Left lobe of liver (tissue), 2 donors: Measurements from ENCODE around the gene JCAD. TPM values are rescaled to one million over a fixed set of nuclear protein-coding genes. Genes with fewer than 3 reads are reported as not detected.

Source experiments
- ATAC-seq: fragments of 200-7000 bp; cut with Tn5 transposase; one replicate; pipeline ENCODE4 v1.9.1; 2020; ENCODE audit warnings: mild to moderate bottlenecking, moderate library complexity
- DNase-seq: peaks from one replicate; pipeline ENCODE4 v3.0.0-alpha.2; 2020; ENCODE audit warnings: low spot score
- total RNA-seq: library from RNA; stranded (reverse); gene quantifications from one replicate; pipeline ENCODE4 v1.2.1, GENCODE V29; 2021
- donor health status: DM: no; HTN: no; CAD: no; lungs with moderate emphysema.
- donor health status: DM: no; HTN: yes; CAD: no.

The JCAD gene
- total RNA-seq, 1 donor from 2014 or later: 4.2 TPM

- ATAC-seq (no peak), DNase-seq (no peak)
These were observed 12.9 kb downstream of the JCAD start for GRCh38 chr10:30046476-30046875.

DNA sequence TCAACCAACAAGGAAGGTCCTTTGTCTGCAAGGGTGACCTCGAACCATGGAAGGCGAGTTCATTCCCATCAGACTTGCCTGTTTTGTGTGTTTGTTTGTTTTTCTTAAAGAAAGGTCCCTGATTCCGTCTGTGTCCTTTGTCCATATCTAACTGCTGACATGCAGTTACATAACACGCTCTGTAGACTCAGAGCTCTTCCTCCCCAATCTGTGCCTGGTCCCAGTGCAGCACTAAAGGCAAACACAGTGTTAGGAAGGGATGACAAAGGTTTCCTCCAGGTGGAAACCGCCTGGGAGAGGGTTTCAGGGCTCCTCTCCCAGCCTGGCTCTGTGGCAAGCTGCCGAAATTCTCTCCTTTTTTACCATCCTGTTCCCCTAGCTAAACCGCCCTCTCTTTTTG lies 13.4 kb downstream of the JCAD start:
- DNase-seq (no peak), ATAC-seq (peak; percentile 35)

GRCh38 chr10:30043476-30044270 lies 15.7 kb downstream of the JCAD start:
- ATAC-seq: no peak
- DNase-seq: no peak

GRCh38 chr10:30042820-30043219 lies 16.6 kb downstream of the JCAD start:
- DNase-seq (no peak), ATAC-seq (no peak)

- DNase-seq (no peak), ATAC-seq (peak; percentile 29)
These were observed 17.9 kb downstream of the JCAD start for GRCh38 chr10:30041196-30042105.

DNA sequence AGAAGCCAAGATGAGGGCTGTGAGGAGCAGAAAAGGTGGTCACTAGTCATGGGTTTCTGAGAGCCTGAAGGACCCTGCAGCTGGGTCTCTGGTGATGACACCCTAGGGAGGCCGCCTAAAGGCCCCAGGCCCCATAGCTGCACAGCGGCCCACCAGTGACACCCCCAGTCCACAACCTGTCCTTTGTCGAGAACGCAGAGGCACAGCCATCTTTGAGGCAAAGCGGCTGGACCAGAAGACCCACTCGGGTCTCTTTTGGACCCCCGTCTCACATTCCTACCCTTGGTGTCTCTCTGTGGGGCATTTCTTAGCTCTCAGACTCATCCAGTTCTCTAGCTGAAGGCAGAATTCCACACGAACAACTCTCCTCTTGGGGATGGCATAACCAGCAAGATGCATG lies 18.8 kb downstream of the JCAD start:
- DNase-seq: no peak
- ATAC-seq: no peak

- ATAC-seq (no peak), DNase-seq (no peak)
These were observed 19.4 kb downstream of the JCAD start for GRCh38 chr10:30039988-30040387.

GRCh38 chr10:30039567-30039966 lies 19.8 kb downstream of the JCAD start:
- ATAC-seq: no peak
- no peak for DNase-seq

DNA sequence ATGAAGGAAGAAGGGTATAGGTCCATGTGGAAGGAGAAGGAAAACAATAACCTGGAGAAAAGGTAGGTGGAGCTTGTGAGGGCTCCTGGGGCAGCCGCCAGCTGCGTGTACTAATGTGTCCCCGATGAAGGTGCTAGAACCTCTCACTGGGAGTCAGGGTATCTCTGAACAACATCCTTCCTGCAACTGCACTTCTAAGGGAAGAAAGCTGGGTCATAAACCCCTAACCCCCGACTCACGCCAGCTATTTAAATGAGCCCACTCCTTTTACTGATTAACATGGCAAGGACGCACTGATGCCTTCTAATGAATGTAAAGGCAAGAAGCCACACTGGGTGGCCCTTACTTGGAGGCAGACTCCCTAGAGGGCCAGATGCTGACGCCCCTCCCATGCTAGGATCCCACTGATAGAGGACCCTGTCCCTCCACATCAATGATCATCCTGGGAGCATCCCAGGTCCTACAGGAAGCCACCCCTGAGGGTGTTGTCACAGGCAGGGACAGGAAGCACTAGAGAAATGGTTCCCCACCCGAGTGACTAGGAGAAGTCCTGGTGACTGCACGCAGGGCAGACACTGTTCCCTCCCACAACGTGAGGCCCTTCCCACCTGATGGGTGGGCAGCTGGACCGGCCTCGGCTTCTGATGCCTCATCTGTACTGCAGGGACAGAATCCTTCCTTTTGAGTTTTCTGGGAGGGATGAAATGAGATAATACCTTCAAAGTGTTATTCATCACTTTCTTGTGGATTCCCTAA lies 20.4 kb downstream of the JCAD start:
- no peak for DNase-seq

GRCh38 chr10:30037620-30038336 lies 21.6 kb downstream of the JCAD start:
- ATAC-seq: no peak

More for the DNA sequence above, 20.4 kb downstream of the JCAD start:
- ATAC-seq: no peak

DNA sequence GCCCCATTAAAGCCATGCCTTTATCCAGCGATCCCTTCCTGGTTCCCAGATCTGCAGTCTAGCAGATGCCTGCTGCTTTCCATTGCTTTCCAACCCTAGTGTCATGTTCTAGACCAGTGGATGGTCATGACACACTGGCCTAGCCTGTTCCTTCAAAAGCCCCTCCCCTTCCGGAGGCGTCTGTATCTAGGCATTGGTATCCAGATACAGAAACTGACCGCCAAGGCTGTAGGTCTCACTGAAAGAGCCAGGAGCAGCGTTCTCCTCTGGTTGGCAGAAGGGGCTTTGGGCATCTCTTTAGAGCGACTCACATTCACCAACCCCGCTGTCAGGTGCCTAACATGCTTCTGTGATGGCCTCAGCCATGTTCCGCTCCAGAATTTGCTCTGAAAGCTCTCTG lies 22.6 kb downstream of the JCAD start:
- ATAC-seq (no peak), DNase-seq (no peak)

More at GRCh38 chr10:30037620-30038336, 21.6 kb downstream of the JCAD start:
- no peak for DNase-seq

GRCh38 chr10:30036341-30036740 lies 23.0 kb downstream of the JCAD start:
- no peak for ATAC-seq
- no peak for DNase-seq

GRCh38 chr10:30034433-30035137 lies 24.8 kb downstream of the JCAD start:
- DNase-seq (no peak), ATAC-seq (no peak)

GRCh38 chr10:30032125-30032524 lies 27.3 kb downstream of the JCAD start:
- no peak for DNase-seq
- no peak for ATAC-seq

DNA sequence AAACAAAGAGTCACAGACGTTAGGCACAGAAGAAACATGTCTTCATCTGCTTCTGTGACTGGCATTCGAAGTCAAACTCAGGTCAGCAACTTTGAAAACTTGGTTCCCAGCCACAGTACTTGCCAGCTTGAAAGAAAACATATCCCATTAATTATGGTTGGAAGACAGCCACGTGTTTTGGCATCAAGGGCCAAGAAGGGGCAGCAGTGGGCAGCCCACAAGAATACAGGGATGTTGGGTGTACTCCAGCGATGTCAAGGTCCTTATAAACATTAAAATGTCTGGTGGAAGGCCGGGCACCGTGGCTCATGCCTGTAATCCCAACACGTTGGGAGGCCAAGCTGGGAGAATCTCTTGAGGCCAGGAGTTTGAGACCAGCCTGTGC lies 29.5 kb downstream of the JCAD start:
- no peak for ATAC-seq
- no peak for DNase-seq

GRCh38 chr10:30029164-30029871 lies 30.1 kb downstream of the JCAD start:
- ATAC-seq (no peak), DNase-seq (no peak)

DNA sequence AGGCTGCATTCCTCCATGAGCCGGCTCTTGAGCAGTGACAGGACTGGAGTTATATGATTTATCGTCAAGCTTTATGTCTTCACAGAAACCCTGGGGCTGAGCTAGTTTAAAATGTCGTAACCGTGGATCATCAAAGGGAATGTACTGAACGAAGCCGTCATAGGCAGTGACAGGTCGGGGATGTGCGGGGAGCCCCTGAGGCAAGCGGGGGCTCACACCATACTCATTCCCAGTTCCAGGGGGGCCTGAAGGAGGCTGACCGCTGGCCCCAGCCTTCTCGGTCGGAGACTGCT lies 30.7 kb downstream of the JCAD start:
- DNase-seq (no peak), ATAC-seq (no peak)

- ATAC-seq: peak; percentile 11
- no peak for DNase-seq
These were observed 31.2 kb downstream of the JCAD start for GRCh38 chr10:30028006-30028737.
